ENCODE data around the gene C1orf115.

C1orf115 gene

GRCh38 chr1:220700556-220701179 is 10.5 kb downstream of the C1orf115 start:
- Histone ChIP-seq H3K9ac (ENCODE audit: low read length) (no peak overlapping the region), H3K79me2 (ENCODE audit: insufficient read depth, low read length) (no peaks in the 10 kb centered on the region), H3K4me2 (ENCODE audit: low read depth, low read length, poor library complexity, severe bottlenecking) (no peak overlapping the region), H3K36me3 (ENCODE audit: low read length) (no peaks in the 10 kb centered on the region), H2AFZ (ENCODE audit: low read depth, low read length, severe bottlenecking) (no peak overlapping the region), H3F3A (ENCODE audit: insufficient read depth) (no peaks in the 10 kb centered on the region), H3K27me3 (ENCODE audit: low read length) (no peaks in the 10 kb centered on the region), H3K4me3 (ENCODE audit: insufficient read depth, low read length, poor library complexity, severe bottlenecking) (no peak overlapping the region), H3K9me3 (ENCODE audit: insufficient read depth, low read length) (no peaks in the 10 kb centered on the region), H3K9me2 (replicated peaks; ENCODE audit: insufficient read depth, low read length) (no peaks in the 10 kb centered on the region), H4K20me1 (ENCODE audit: low read depth, low read length) (no peaks in the 10 kb centered on the region), H3K27ac (ENCODE audit: low read depth, low read length) (no peak overlapping the region)
- TF ChIP-seq CTCF (IDR thresholded peaks at IDR 0.05; ENCODE audit: insufficient read depth, low read length, poor library complexity, severe bottlenecking) (no peak), EZH2phosphoT487 (conservative IDR thresholded peaks at IDR 0.05; ENCODE audit: low read length) (no peak)

GRCh38 chr1:220701974-220702373 is 11.8 kb downstream of the C1orf115 start:
- no peak overlapping the region for H3K4me2 ChIP-seq (ENCODE audit: low read depth, low read length, poor library complexity, severe bottlenecking)

DNA sequence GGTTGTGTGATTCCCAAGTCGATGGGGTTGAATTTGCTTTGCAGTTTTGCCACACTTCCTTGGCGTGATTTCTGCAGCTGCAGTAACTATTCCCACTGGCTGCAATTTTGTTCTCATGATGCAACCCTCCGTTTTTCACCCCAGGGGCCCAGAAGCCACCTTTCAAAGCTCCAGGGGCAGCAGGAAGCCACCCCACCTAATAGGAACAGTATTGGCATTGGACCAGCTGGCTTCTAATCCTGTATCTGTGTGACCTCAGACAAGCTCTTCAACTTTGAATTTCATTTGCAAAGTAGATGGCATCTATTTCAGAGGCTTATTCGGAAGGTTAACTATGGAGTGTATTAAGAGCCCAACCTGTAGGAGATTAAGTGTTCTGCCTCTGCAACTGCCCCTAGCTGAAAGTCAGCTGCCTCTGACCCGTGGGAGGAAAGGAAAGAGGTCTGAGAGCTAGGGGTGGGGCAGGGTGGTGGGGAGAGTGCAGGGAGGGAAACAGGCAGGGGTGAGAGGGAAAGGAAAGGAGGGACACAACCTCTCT is 12.6 kb downstream of the C1orf115 start:
- Histone ChIP-seq H3K36me3 (ENCODE audit: low read length) (no peaks in the 10 kb centered on the region), H3K4me3 (ENCODE audit: insufficient read depth, low read length, poor library complexity, severe bottlenecking) (no peak overlapping the region), H3K4me2 (ENCODE audit: low read depth, low read length, poor library complexity, severe bottlenecking) (no peak overlapping the region)

More at GRCh38 chr1:220701974-220702373, 11.8 kb downstream of the C1orf115 start:
- Histone ChIP-seq H3K36me3 (ENCODE audit: low read length) (no peaks in the 10 kb centered on the region), H3K4me3 (ENCODE audit: insufficient read depth, low read length, poor library complexity, severe bottlenecking) (no peak overlapping the region), H3K9ac (ENCODE audit: low read length) (no peak overlapping the region), H2AFZ (ENCODE audit: low read depth, low read length, severe bottlenecking) (no peak overlapping the region), H3K9me3 (ENCODE audit: insufficient read depth, low read length) (no peaks in the 10 kb centered on the region), H3K27me3 (ENCODE audit: low read length) (no peaks in the 10 kb centered on the region), H3K79me2 (ENCODE audit: insufficient read depth, low read length) (no peaks in the 10 kb centered on the region), H3K9me2 (replicated peaks; ENCODE audit: insufficient read depth, low read length) (no peaks in the 10 kb centered on the region), H4K20me1 (ENCODE audit: low read depth, low read length) (no peaks in the 10 kb centered on the region), H3K27ac (ENCODE audit: low read depth, low read length) (no peak overlapping the region), H3F3A (ENCODE audit: insufficient read depth) (no peaks in the 10 kb centered on the region)
- TF ChIP-seq EZH2phosphoT487 (conservative IDR thresholded peaks at IDR 0.05; ENCODE audit: low read length) (no peak), CTCF (IDR thresholded peaks at IDR 0.05; ENCODE audit: insufficient read depth, low read length, poor library complexity, severe bottlenecking) (no peak)

More for the DNA sequence above, 12.6 kb downstream of the C1orf115 start:
- Histone ChIP-seq H3K9me3 (ENCODE audit: insufficient read depth, low read length) (no peaks in the 10 kb centered on the region), H3K9me2 (replicated peaks; ENCODE audit: insufficient read depth, low read length) (no peaks in the 10 kb centered on the region), H2AFZ (ENCODE audit: low read depth, low read length, severe bottlenecking) (no peak overlapping the region), H3K9ac (ENCODE audit: low read length) (no peak overlapping the region), H3F3A (ENCODE audit: insufficient read depth) (no peaks in the 10 kb centered on the region), H3K79me2 (ENCODE audit: insufficient read depth, low read length) (no peaks in the 10 kb centered on the region), H4K20me1 (ENCODE audit: low read depth, low read length) (no peaks in the 10 kb centered on the region), H3K27ac (ENCODE audit: low read depth, low read length) (no peak overlapping the region), H3K27me3 (ENCODE audit: low read length) (no peaks in the 10 kb centered on the region)
- TF ChIP-seq CTCF (IDR thresholded peaks at IDR 0.05; ENCODE audit: insufficient read depth, low read length, poor library complexity, severe bottlenecking) (no peak), EZH2phosphoT487 (conservative IDR thresholded peaks at IDR 0.05; ENCODE audit: low read length) (no peak)
